MCF 10A (cell line): ENCODE data around the gene CSF2RB. TPM values are rescaled to one million over a fixed set of nuclear protein-coding genes. Genes with fewer than 3 reads are reported as not detected.

Experiments used
- BruUV-seq: library from RNA; stranded (reverse); fragments of 400-500 nt; replicated peaks from 2 replicates; lab custom pipeline; 2021; lab: Mats Ljungman, UMichigan
- CTCF ChIA-PET: fragments of 300-600 bp; sonication (Branson Sonifier 250); formaldehyde crosslinking; extraction: SDS; loops from one replicate; lab custom pipeline; 2021; ENCODE audit warnings: antibody characterized with exemption, inconsistent platforms; lab: Yijun Ruan, JAX
- POLR2A ChIA-PET: fragments of 300-600, 350-650 bp; sonication (Branson Sonifier 250); formaldehyde crosslinking; extraction: SDS; loops from one replicate; lab custom pipeline; 2020; ENCODE audit warnings: antibody characterized with exemption, inconsistent platforms; lab: Yijun Ruan, JAX
- DNase-seq: peaks from one replicate; pipeline ENCODE4 v3.0.0-alpha.2; 2018; ENCODE audit not compliant: unreplicated experiment
- H3K27ac Mint-ChIP-seq: one replicate; pipeline ENCODE4 v1.8.0; 2022; ENCODE audit warnings: mild to moderate bottlenecking, low read depth, mixed read lengths; ENCODE audit not compliant: unreplicated experiment
- H3K27me3 Mint-ChIP-seq: one replicate; pipeline ENCODE4 v1.8.0; 2022; ENCODE audit warnings: mixed read lengths; ENCODE audit not compliant: insufficient read depth, unreplicated experiment
- H3K36me3 Mint-ChIP-seq: one replicate; pipeline ENCODE4 v1.8.0; 2022; ENCODE audit warnings: mild to moderate bottlenecking, moderate library complexity, mixed read lengths; ENCODE audit not compliant: insufficient read depth, unreplicated experiment
- H3K4me1 Mint-ChIP-seq: one replicate; pipeline ENCODE4 v1.8.0; 2022; ENCODE audit warnings: mixed read lengths; ENCODE audit not compliant: insufficient read depth, unreplicated experiment
- H3K4me3 Mint-ChIP-seq: one replicate; pipeline ENCODE4 v1.8.0; 2022; ENCODE audit warnings: mild to moderate bottlenecking, moderate library complexity, mixed read lengths; ENCODE audit not compliant: unreplicated experiment
- H3K9me3 Mint-ChIP-seq: one replicate; pipeline ENCODE4 v1.8.0; 2022; ENCODE audit warnings: mixed read lengths; ENCODE audit not compliant: unreplicated experiment
- CTCF ChIP-seq: fragments of 200-600 bp; IDR thresholded peaks from one replicate; pipeline ENCODE4 v1.8.0; 2022; ENCODE audit warnings: antibody characterized with exemption, mild to moderate bottlenecking; ENCODE audit not compliant: unreplicated experiment
- intact Hi-C: fragments of 100-400 bp; cut with micrococcal nuclease; formaldehyde crosslinking; loops from 2 replicates; pipeline ENCODE4 v1.14.1; 2022
- total RNA-seq: library from RNA; stranded (reverse); gene quantifications from 2 replicates; pipeline ENCODE4 v1.2.3, GENCODE V29; 2022

CSF2RB gene
- total RNA-seq, 1 experiment from 2014 or later: not detected

DNA sequence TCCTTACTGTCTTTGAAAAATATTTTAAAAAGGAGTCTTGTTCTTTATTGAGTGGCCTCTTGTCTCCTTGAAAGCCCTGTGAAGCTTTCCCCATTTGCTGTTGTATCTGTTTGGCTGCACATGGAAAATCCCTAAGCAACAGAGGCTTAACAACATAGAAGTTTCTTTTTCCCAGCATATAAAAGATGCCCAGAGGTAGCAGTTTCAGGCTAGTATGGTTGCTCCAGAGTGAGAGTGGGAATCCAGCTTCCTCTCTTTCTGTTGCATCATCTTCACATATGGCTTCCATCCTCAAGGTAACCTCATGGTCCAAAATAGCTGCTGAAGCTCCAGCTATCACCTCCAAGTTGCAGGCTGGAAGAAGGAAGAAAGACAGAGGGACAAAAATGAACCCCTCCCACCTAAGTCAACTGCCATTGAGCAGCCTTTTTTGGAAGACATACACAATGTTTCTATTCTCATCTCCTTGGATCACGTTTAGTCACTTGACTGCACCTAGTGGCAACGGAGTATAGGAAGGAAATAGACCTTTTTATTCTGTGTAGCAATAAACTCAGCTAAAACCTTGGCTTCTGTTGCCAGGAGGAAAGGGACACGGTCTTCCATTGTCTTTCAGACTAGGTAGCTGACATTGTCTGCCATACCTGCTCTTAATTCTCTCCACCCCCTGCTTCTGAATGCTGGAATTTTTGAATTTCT lies 5.3 kb downstream of the CSF2RB start:
- ChIA-PET POLR2A (no interaction called here), CTCF (interaction anchor here (0.8 to 1.1 kb wide), 2 partner anchors 11 to 63 kb away, joined by 3 read pairs; no protein-coding TSS in a partner anchor)
- peaks cover 66% of the 10 kb centered on the region for H3K27me3 Mint-ChIP-seq
- no peaks in the 10 kb centered on the region for H3K36me3 Mint-ChIP-seq
- no peak for TF ChIP-seq CTCF
- H3K9me3 Mint-ChIP-seq: no peaks in the 10 kb centered on the region
- no peak overlapping the region for H3K27ac Mint-ChIP-seq
- BruUV-seq: no TSS peak
- no peak overlapping the region for H3K4me3 Mint-ChIP-seq
- no peaks in the 10 kb centered on the region for H3K4me1 Mint-ChIP-seq
- DNase-seq: no peak
- intact Hi-C loops: no loop called here

GRCh38 chr22:36921309-36922104 lies 8.1 kb downstream of the CSF2RB start:
- Mint-ChIP-seq H3K4me1 (no peaks in the 10 kb centered on the region), H3K27me3 (peaks cover 70% of the 10 kb centered on the region), H3K27ac (no peak overlapping the region), H3K9me3 (no peaks in the 10 kb centered on the region), H3K4me3 (no peak overlapping the region), H3K36me3 (no peaks in the 10 kb centered on the region)
- intact Hi-C loops: no loop called here
- ChIA-PET CTCF (no interaction called here), POLR2A (no interaction called here)
- BruUV-seq: no TSS peak
- DNase-seq: no peak
- TF ChIP-seq CTCF: no peak

DNA sequence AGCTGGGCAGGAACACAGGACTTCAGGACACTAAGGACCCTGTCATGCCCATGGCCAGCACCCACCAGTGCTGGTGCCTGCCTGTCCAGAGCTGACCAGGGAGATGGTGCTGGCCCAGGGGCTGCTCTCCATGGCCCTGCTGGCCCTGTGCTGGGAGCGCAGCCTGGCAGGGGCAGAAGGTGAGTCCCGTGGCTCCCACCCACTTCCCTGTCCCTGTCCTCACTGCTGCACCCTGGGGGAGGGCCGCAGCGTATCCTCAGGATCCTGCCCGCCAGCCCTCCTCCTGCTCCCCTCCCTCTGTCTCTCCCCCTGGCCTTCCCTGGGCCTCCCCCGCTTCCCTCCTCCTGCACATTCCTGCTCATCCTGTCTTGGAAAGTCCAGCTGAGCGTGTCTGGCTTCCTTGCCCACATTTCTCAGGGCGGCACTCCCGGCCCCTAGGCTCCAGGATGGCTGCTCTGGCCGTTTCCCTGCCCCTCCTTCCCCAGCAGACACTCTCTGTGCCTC lies 8.7 kb downstream of the CSF2RB start:
- no peak overlapping the region for H3K4me3 Mint-ChIP-seq
- POLR2A ChIA-PET: no interaction called here
- intact Hi-C loops: no loop called here
- no peak for TF ChIP-seq CTCF
- DNase-seq: no peak
- H3K27ac Mint-ChIP-seq: no peak overlapping the region
- CTCF ChIA-PET: no interaction called here
- H3K9me3 Mint-ChIP-seq: no peaks in the 10 kb centered on the region
- H3K36me3 Mint-ChIP-seq: no peaks in the 10 kb centered on the region
- no TSS peak for BruUV-seq
- no peaks in the 10 kb centered on the region for H3K4me1 Mint-ChIP-seq
- H3K27me3 Mint-ChIP-seq: peaks cover 67% of the 10 kb centered on the region

DNA sequence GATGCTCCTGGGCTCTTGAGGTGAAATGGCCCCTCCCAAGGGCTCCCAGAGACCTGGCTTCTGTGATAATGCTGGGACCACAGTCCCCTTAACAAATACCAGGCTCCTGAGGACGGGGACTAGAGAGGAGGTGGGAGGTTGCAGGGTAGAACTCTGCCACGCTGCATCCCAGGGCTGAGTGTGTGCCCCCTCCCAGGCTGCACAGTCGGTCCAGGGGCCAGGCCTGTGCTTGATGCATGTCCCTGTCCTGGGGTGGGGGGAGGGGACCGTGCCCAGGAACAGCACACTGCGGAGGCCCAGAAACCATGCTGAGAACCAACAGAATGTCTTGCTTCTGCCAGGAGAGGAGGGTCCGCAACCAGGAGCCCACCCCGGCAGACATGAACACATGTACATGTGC lies 9.3 kb downstream of the CSF2RB start:
- TF ChIP-seq CTCF: no peak
- ChIA-PET CTCF (no interaction called here), POLR2A (no interaction called here)
- H3K4me3 Mint-ChIP-seq: no peak overlapping the region
- BruUV-seq: no TSS peak
- no peak for DNase-seq
- H3K27me3 Mint-ChIP-seq: peaks cover 67% of the 10 kb centered on the region
- no peak overlapping the region for H3K27ac Mint-ChIP-seq
- H3K9me3 Mint-ChIP-seq: no peaks in the 10 kb centered on the region
- intact Hi-C loops: no loop called here
- no peaks in the 10 kb centered on the region for H3K4me1 Mint-ChIP-seq
- H3K36me3 Mint-ChIP-seq: no peaks in the 10 kb centered on the region
